NCI-H69 (cell line): ENCODE data around the gene TMEM117.
"Not testable (repeated sequence)": the region's sequence is repeated elsewhere in the genome, so short reads cannot be mapped to it uniquely, and the experiment has no call there.

Experiments
- DNase-seq: peaks from one replicate; lab custom pipeline; 2025; lab: John Stamatoyannopoulos, UW

The TMEM117 gene

DNA sequence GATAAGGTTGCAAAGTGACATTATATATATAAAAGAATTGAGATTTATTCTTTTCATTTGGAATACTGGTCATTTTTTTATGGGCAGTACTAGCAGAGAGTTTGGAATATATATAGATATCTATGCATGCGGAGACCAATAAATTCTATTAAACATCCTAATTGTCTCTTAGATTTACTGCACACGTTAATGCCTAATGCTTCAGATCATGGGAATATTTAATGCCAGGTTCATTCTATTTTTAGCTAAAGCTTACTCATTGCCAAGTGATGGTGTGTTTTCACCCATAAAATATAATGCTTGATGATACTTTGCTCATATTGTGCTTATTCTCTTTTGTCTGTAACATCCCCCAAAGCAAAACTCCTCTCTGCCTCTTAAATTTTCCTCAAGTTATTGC, 264.4 kb downstream of the TMEM117 start:
- DNase-seq: no peak

GRCh38 chr12:44101475-44101874, 265.6 kb downstream of the TMEM117 start:
- DNase-seq: no peak

GRCh38 chr12:44114906-44115305, 279.0 kb downstream of the TMEM117 start:
- DNase-seq: no peak

- no peak for DNase-seq
Observed at GRCh38 chr12:44117337-44117736, 281.5 kb downstream of the TMEM117 start.

GRCh38 chr12:44118946-44119345, 283.1 kb downstream of the TMEM117 start:
- peak; percentile 68 for DNase-seq

DNA sequence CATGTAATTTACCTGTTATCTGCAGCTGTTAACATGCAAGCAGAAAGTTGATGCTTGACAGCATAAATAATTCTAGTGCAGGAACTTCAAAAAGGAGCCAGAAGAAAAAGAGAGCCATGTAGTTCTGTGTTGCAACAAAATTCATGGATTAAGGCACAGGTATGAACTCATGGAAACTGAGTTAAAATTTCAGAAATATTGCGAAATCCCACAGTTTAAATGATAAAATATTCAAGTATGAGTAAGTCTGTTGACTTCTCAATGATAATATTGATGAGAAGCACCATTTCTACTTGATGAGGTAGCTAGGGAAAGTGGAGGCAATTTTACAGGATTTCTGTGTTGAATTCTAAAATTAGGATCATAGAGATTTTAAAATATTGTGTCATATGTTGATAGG, 290.9 kb downstream of the TMEM117 start:
- DNase-seq: no peak

DNA sequence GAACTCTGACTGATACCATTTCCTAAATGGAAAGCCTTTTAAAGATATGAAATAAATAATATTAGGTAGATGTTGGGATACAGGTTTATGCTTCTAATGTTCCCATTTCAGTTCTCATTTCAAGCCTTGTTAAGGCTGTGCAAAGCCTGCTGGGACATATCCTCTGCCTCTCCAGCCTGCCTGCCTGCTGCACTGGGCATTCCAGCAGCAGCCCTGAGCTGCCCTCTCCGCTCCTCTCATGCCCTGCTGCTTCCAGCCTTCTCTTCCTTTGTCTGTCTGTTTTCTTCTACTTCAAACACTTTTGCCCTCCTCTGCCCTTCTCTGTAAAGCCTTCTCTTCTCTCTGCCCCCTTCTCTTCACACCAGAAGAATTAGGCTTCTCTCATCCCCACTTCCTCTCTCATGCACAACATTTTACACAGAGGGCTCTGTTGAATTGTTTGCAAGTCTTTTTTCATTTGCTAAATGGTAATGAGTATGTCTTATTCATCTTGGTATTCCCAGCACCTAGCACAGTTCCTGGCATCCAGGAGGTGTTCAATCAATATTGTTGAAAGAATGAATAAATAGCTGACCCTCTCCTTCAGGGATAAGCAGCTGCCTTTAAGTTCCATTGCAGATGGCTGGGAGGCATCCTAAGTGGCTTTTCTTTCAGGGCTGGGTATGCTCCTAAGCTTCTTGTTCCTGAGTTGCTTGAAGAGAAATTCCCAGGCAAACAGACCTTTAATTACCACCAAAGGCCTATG, 292.3 kb downstream of the TMEM117 start:
- no peak for DNase-seq

- DNase-seq: peak; percentile 95
Observed at GRCh38 chr12:44143175-44143574, 307.3 kb downstream of the TMEM117 start.

GRCh38 chr12:44148936-44149335, 313.1 kb downstream of the TMEM117 start:
- DNase-seq: no peak

DNA sequence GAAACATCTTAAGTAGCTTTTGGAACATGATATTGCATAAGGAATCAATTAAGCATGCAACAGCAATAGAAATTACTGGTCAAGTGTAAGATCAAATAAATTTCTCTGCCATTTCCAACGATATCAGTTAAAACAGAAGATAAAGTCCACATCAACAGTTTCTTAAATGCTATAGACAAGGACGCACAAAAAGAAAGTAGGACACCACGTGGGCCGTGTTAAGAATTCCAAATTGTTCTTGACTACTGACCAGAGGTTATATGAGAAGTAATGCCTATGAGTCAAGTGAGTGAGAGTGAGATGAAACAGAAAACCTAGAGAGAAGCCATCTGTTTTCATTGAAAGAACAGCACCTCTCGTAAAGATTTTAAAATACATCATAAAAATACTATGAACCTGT, 318.2 kb downstream of the TMEM117 start:
- peak; percentile 66 for DNase-seq

GRCh38 chr12:44155358-44155757, 319.5 kb downstream of the TMEM117 start:
- DNase-seq: peak; percentile 57

GRCh38 chr12:44157359-44157758, 321.5 kb downstream of the TMEM117 start:
- no peak for DNase-seq

DNA sequence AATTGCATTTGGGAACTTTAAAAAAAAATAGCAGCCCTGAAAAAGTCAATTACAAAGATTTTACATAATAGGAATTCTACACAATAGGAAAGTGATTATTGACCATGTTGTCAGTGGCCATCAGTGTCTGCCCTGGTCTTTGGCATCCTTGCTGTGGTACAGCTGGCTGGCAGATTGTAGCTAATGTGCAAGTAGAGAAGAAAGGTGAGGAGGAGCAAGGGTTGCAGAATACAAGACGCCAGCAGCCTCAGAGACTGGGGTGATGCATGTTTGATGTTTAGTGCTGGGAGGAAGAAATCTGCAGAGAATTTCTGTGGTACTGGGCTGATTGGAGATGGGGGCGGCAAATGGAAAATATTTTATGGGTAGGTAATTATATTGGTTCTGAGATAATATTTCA, 322.9 kb downstream of the TMEM117 start:
- DNase-seq: peak; percentile 80

DNA sequence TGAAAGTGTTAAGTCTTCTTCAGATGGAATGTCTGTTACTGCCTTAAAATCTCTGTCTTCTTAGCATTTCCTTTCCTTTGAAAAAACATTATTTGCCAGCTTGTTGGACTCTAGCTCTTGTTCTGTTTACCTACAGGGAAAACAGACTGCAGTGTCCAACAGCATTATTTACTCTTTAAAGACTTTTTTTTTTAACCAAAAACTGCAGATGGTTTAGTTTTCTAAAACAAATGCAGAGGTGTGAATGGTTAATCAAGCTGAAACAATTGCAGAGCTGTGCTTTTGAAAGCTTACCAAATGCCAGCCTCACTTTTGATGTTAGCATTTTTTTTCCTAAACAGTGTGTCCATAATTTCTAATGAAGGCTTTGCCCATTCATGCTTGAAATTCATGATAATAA, 323.3 kb downstream of the TMEM117 start:
- peak; percentile 55 for DNase-seq

DNA sequence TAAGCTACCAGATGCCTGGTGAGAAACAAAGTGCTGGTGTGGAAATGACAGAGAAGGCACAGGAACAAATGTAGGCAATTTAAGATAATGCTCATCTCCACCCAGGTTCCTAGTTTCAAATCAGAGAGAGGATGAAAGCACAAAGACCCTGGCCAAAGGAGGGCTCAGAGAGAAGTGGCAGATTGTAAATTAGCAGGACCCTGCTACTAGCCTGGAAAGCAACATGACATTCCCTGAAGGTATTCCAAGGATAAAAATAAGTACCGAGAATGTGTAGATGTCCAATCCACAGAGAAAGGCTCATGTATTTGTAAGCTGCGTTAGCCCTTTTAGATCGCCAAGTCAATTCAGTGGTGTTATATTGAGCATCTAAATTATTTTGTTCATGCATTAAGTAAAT, 324.0 kb downstream of the TMEM117 start:
- DNase-seq: peak; percentile 30

- no peak for DNase-seq
Observed at GRCh38 chr12:44162961-44163360, 327.1 kb downstream of the TMEM117 start.

- DNase-seq: no peak
Observed at GRCh38 chr12:44174053-44174452, 338.2 kb downstream of the TMEM117 start.

GRCh38 chr12:44184499-44185206, 348.8 kb downstream of the TMEM117 start:
- no peak for DNase-seq

DNA sequence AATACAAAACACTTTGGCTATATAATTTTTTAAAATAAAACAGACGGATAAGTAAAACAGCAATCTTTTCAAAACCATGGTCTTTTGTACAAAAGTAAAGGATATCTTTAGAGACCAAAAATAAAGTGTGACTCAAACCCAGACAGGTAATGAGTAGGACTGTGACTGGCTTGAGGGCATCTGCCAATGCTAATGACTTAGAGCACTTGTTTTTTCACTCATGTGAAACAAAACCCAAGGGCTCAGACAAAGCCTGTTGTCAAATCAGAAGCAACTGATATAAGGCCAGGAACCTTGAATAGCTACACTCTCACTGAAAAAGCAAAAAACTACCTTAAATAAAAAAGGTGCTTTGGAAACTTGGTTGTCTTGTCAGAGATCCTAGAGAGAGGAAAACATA, 357.4 kb downstream of the TMEM117 start:
- DNase-seq: peak; percentile 71

DNA sequence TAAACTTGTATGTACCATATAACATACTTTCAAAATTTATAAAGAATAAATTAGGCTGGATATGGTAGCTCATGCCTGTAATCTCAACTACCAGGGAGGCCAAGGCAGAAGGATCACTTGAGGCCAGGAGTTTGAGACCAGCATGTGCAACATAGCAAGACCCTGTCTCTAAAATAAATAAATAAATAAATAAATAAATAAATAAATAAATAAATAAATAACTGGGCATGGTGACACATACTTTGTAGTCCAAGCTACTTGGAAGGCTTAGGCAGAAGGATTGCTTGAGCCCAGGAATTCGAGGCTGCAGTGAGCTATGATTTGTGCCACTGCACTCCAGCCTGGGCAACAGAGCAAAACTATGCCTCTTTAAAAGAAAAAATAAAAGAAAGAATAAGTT, 359.8 kb downstream of the TMEM117 start:
- not testable (repeated sequence) for DNase-seq

GRCh38 chr12:44206045-44206444, 370.2 kb downstream of the TMEM117 start:
- no peak for DNase-seq

GRCh38 chr12:44217146-44217883, 381.4 kb downstream of the TMEM117 start:
- DNase-seq: peak; percentile 55

DNA sequence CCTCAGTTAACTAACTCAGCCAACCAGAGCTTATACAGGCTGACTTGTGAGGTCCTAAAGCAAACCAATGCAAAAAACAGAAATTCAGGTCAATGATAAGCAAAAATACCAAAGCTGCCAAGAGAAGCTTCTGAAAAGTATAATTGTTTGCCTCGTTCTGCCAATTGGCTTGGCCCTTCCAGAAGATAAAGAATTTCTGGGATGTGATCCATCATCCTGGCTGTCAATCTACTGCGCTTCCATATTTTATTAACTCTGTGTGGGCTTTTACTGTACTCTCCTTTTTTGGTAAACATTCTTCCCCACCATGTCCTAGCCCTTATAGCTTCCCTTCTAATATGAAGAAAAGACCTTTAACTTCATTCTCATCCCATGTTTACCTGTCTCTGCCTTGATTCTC, 387.9 kb downstream of the TMEM117 start:
- no peak for DNase-seq
